Esophagus muscularis mucosa (tissue), 3 donors: Measurements from ENCODE around the gene YARS1.

Experiments
- POLR2A ChIP-seq: fragments of 450-650 bp; IDR thresholded peaks from one replicate; pipeline ENCODE4 v1.6.1; 2017; ENCODE audit warnings: antibody characterized with exemption, moderate library complexity, mild to moderate bottlenecking, low read depth
- POLR2AphosphoS5 ChIP-seq, 2 donors: sonication (generic); formaldehyde crosslinking; IDR thresholded peaks; one replicate each; pipeline ENCODE4 v1.6.1; 2017; ENCODE audit warnings: antibody characterized with exemption in 2 of 2
- TF ChIP-seq, protein P1 (sequence below), 3 experiments: fragments of 200-600 bp in 2 of 3; fragments of 450-650 bp in 1 of 3; sonication (generic) in 2 of 3; IDR thresholded peaks; one replicate each; pipeline ENCODE4 v1.5.1; 2017 to 2019; ENCODE audit warnings: antibody characterized with exemption in 3 of 3, mild to moderate bottlenecking in 2 of 3, moderate library complexity in 1 of 3

DNA sequence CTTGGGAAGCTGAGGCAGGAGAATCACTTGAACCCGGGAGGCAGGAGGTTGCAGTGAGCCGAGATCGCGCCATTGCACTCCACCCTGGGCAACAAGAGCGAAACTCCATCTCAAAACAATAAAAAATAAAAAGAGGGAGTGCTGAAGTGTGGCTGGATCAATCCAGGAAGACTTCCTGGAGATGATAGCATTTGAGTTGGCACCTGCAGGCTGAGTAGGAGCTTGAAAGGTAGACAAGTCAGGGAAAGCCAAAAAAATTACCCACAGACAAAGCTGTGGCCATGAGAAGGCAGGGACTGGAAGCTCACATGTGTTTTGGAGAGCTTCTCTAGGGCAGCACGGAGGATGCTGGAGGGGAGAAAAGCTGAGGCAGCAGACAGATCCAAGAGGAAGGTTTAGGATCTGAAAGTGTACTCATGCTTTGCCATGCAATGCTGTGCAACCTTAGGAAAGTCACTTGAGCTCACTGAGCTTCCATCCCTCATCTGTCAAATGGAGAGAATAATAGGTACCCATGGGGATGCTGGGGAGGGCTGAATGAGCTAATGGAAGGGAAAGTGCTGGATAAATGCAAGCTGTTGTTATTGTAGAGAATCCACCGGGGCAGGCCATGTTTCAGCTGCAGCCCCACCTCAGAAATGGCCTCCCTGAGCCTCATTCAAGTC is 88.6 kb downstream of the YARS1 start:
- TF ChIP-seq, protein P1, sequence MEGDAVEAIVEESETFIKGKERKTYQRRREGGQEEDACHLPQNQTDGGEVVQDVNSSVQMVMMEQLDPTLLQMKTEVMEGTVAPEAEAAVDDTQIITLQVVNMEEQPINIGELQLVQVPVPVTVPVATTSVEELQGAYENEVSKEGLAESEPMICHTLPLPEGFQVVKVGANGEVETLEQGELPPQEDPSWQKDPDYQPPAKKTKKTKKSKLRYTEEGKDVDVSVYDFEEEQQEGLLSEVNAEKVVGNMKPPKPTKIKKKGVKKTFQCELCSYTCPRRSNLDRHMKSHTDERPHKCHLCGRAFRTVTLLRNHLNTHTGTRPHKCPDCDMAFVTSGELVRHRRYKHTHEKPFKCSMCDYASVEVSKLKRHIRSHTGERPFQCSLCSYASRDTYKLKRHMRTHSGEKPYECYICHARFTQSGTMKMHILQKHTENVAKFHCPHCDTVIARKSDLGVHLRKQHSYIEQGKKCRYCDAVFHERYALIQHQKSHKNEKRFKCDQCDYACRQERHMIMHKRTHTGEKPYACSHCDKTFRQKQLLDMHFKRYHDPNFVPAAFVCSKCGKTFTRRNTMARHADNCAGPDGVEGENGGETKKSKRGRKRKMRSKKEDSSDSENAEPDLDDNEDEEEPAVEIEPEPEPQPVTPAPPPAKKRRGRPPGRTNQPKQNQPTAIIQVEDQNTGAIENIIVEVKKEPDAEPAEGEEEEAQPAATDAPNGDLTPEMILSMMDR (IDR thresholded peaks at IDR 0.05): no peak
- TF ChIP-seq POLR2A: no peak
- no peak for TF ChIP-seq POLR2AphosphoS5 (IDR thresholded peaks at IDR 0.05)
